ENCODE measurements around the gene BMP8A.
"Not testable (repeated sequence)": the region's sequence is repeated elsewhere in the genome, so short reads cannot be mapped to it uniquely, and the experiment has no call there.

The BMP8A gene

GRCh38 chr1:39490596-39491145 lies 765 bp upstream of the BMP8A start:
- Histone ChIP-seq H3K9me3 (no peaks in the 10 kb centered on the region), H3K27me3 (peaks cover 0 to 29% of the 10 kb centered on the region in 2 donors), H3K4me1 (peaks cover 0 to 18% (median 13%) of the 10 kb centered on the region in 4 donors), H3K36me3 (peaks cover 18 to 26% (median 21%) of the 10 kb centered on the region in 3 donors), H3K27ac (no peak overlapping the region), H3K4me3 (peak overlapping the region; percentile 41 to 48)
- DNase-seq: no peak
- intact Hi-C loops (cut with DNase I; ENCODE audit: low total_unique reads): no loop called here
- no peak for TF ChIP-seq CTCF (IDR thresholded peaks at IDR 0.05)

- intact Hi-C loops (cut with DNase I; ENCODE audit: low total_unique reads); DNase-seq; H3K9me3 ChIP-seq; H3K27ac ChIP-seq; H3K36me3 ChIP-seq; H3K4me3 ChIP-seq: not testable (repeated sequence)
- H3K4me1 ChIP-seq: peaks cover 0 to 18% (median 13%) of the 10 kb centered on the region in 4 donors
- peaks cover 0 to 38% of the 10 kb centered on the region in 2 donors for H3K27me3 ChIP-seq
Observed at GRCh38 chr1:39492118-39493042, 944 bp downstream of the BMP8A start.

- DNase-seq: not testable (repeated sequence)
Observed at GRCh38 chr1:39493043-39493810, 1.8 kb downstream of the BMP8A start.

GRCh38 chr1:39494671-39495410 lies 3.4 kb downstream of the BMP8A start:
- Histone ChIP-seq H3K4me1 (peaks cover 0 to 18% (median 13%) of the 10 kb centered on the region in 4 donors), H3K27me3 (peaks cover 0 to 45% of the 10 kb centered on the region in 2 donors), H3K36me3 (no peaks in the 10 kb centered on the region), H3K9me3 (no peaks in the 10 kb centered on the region), H3K27ac (no peak overlapping the region), H3K4me3 (no peak overlapping the region)
- TF ChIP-seq CTCF (IDR thresholded peaks at IDR 0.05): no peak
- intact Hi-C loops (cut with DNase I; ENCODE audit: low total_unique reads): no loop called here
- DNase-seq: no peak

More at GRCh38 chr1:39493043-39493810, 1.8 kb downstream of the BMP8A start:
- H3K9me3 ChIP-seq; H3K27ac ChIP-seq; H3K4me3 ChIP-seq; H3K36me3 ChIP-seq; intact Hi-C loops (cut with DNase I; ENCODE audit: low total_unique reads): not testable (repeated sequence)
- Histone ChIP-seq H3K27me3 (peaks cover 0 to 45% of the 10 kb centered on the region in 2 donors), H3K4me1 (peaks cover 0 to 18% (median 13%) of the 10 kb centered on the region in 4 donors)

GRCh38 chr1:39496520-39496919 lies 5.1 kb downstream of the BMP8A start:
- H3K9me3 ChIP-seq; H3K36me3 ChIP-seq; H3K4me3 ChIP-seq; H3K27ac ChIP-seq; intact Hi-C loops (cut with DNase I; ENCODE audit: low total_unique reads); DNase-seq; H3K4me1 ChIP-seq: not testable (repeated sequence)
- peaks cover 0 to 37% of the 10 kb centered on the region in 2 donors for H3K27me3 ChIP-seq

GRCh38 chr1:39497585-39497984 lies 6.1 kb downstream of the BMP8A start:
- H3K27me3 ChIP-seq: peaks cover 0 to 29% of the 10 kb centered on the region in 2 donors
- intact Hi-C loops (cut with DNase I; ENCODE audit: low total_unique reads): no loop called here
- H3K4me3 ChIP-seq: no peak overlapping the region
- H3K36me3 ChIP-seq: no peaks in the 10 kb centered on the region
- no peak for DNase-seq
- H3K27ac ChIP-seq: no peak overlapping the region
- H3K4me1 ChIP-seq: no peaks in the 10 kb centered on the region
- H3K9me3 ChIP-seq: no peaks in the 10 kb centered on the region
- TF ChIP-seq CTCF (IDR thresholded peaks at IDR 0.05): no peak

GRCh38 chr1:39498096-39498710 lies 6.8 kb downstream of the BMP8A start:
- H3K9me3 ChIP-seq; intact Hi-C loops (cut with DNase I; ENCODE audit: low total_unique reads); H3K36me3 ChIP-seq; H3K27ac ChIP-seq; H3K4me1 ChIP-seq; DNase-seq; H3K4me3 ChIP-seq: not testable (repeated sequence)
- H3K27me3 ChIP-seq: peaks cover 0 to 23% of the 10 kb centered on the region in 2 donors

- H3K27ac ChIP-seq; H3K4me1 ChIP-seq; H3K36me3 ChIP-seq; intact Hi-C loops (cut with DNase I; ENCODE audit: low total_unique reads); DNase-seq; H3K4me3 ChIP-seq; H3K9me3 ChIP-seq: not testable (repeated sequence)
- peaks cover 0 to 20% of the 10 kb centered on the region in 2 donors for H3K27me3 ChIP-seq
Observed at GRCh38 chr1:39498821-39499220, 7.4 kb downstream of the BMP8A start.
